ENCODE data around the gene AIRE.
"Not testable (repeated sequence)": the region's sequence is repeated elsewhere in the genome, so short reads cannot be mapped to it uniquely, and the experiment has no call there.

The AIRE gene

DNA sequence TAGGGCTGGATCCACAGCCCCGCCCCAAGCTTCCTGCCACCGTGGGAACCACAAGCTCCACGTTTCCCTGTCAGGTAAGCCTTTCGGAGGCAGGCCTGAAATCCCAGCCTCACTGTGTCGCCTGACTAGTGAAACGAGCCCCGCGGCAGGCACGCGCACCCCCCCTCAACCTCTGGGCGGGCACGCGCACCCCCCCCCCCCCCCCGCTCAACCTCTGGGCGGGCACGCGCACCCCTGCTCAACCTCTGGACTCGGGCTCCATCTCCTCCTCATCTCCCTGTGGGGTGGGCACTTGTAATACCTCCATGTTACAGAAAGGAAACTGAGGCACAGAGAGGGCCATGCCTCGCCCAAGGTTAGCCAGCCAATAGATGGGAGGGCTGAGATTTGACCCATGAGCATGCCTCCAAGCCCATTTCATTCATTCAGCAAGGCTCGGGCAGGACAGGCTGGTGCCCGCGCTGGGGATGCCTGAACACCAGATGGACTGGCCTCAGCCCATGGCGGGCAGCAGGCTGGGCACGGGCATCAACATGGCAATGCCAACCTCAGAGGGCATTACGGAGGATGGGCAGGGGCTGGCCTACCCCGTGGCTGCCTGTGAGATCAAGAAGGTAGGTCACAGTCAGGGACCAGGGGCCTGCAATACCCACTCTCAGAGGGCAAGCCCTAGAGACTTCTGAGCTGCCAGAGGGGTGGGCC lies 48.8 kb downstream of the AIRE start:
- Histone ChIP-seq H3K27me3 (no peaks in the 10 kb centered on the region), H3K9me3 (no peaks in the 10 kb centered on the region), H3K4me1 (peaks cover 7% of the 10 kb centered on the region), H3K36me3 (no peaks in the 10 kb centered on the region), H3K4me3 (ENCODE audit: low read depth, low read length) (no peak overlapping the region)
- TF ChIP-seq, protein P1, sequence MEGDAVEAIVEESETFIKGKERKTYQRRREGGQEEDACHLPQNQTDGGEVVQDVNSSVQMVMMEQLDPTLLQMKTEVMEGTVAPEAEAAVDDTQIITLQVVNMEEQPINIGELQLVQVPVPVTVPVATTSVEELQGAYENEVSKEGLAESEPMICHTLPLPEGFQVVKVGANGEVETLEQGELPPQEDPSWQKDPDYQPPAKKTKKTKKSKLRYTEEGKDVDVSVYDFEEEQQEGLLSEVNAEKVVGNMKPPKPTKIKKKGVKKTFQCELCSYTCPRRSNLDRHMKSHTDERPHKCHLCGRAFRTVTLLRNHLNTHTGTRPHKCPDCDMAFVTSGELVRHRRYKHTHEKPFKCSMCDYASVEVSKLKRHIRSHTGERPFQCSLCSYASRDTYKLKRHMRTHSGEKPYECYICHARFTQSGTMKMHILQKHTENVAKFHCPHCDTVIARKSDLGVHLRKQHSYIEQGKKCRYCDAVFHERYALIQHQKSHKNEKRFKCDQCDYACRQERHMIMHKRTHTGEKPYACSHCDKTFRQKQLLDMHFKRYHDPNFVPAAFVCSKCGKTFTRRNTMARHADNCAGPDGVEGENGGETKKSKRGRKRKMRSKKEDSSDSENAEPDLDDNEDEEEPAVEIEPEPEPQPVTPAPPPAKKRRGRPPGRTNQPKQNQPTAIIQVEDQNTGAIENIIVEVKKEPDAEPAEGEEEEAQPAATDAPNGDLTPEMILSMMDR (IDR thresholded peaks at IDR 0.05; ENCODE audit: low read depth, low read length), result no peak
- no peak for DNase-seq

DNA sequence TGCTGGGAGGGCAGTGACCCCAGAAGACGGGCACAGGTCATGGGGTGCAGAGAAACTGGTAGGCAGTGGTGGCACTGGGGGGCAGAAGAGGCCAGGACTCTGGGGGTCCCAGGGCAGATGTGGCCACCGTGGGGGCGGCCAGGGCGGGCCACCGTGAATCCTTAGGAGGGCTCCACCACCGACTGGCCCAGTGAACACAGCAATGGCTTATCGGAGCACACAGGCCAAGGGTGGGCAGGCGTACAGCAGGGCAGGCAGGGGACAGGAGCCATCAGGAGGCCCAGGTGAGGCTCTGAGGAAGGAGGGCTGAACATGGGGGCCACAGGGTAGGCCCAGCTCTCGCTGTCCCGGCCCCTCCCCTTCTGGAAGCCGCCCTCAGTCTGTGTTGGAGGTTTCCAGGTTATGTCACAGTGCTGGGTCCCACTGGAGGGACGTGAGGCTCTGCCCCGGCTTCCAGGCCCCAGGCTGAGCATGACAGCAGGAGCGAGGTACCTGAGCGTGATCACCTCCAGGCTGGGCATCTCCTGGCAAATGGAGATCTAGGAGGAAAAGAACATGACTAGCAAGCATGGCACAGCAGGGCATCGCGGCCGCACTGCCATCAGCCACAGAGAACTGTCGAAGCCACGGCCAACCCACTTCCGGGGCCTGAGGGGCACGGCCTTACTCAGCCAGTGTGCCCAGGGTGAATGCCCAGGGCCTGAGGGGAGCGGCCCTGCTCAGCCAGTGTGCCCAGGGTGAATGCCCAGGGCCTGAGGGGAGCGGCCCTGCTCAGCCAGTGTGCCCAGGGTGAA lies 49.8 kb downstream of the AIRE start:
- Histone ChIP-seq H3K4me3 (ENCODE audit: low read depth, low read length) (no peak overlapping the region), H3K4me1 (peaks cover 5% of the 10 kb centered on the region), H3K36me3 (no peaks in the 10 kb centered on the region), H3K9me3 (no peaks in the 10 kb centered on the region), H3K27me3 (no peaks in the 10 kb centered on the region)
- DNase-seq, result no peak
- TF ChIP-seq, protein P1 (IDR thresholded peaks at IDR 0.05; ENCODE audit: low read depth, low read length), result no peak

DNA sequence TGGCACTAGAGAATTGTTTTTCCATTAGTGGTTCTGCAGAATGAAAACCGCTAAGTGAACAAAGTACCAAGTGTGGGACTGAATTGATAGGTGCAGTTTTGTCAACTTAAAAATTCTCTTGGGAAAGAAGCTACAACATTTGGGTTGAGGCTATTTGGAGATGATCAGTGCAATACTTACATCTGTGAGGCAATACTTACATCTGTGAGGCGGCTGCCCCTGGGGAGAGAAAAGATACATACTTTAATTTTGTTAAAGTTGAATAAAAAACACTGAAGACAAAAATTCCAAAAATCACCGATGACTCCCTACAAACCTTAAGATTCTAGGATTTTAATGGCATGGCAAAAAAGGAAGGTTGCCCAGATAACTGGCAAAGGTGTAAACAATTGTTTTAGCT lies 51.8 kb downstream of the AIRE start:
- TF ChIP-seq, protein P1 (IDR thresholded peaks at IDR 0.05; ENCODE audit: low read depth, low read length), result no peak
- Histone ChIP-seq H3K27me3 (no peaks in the 10 kb centered on the region), H3K36me3 (no peaks in the 10 kb centered on the region), H3K4me3 (ENCODE audit: low read depth, low read length) (no peak overlapping the region), H3K9me3 (no peaks in the 10 kb centered on the region), H3K4me1 (peaks cover 5% of the 10 kb centered on the region)
- no peak for DNase-seq

DNA sequence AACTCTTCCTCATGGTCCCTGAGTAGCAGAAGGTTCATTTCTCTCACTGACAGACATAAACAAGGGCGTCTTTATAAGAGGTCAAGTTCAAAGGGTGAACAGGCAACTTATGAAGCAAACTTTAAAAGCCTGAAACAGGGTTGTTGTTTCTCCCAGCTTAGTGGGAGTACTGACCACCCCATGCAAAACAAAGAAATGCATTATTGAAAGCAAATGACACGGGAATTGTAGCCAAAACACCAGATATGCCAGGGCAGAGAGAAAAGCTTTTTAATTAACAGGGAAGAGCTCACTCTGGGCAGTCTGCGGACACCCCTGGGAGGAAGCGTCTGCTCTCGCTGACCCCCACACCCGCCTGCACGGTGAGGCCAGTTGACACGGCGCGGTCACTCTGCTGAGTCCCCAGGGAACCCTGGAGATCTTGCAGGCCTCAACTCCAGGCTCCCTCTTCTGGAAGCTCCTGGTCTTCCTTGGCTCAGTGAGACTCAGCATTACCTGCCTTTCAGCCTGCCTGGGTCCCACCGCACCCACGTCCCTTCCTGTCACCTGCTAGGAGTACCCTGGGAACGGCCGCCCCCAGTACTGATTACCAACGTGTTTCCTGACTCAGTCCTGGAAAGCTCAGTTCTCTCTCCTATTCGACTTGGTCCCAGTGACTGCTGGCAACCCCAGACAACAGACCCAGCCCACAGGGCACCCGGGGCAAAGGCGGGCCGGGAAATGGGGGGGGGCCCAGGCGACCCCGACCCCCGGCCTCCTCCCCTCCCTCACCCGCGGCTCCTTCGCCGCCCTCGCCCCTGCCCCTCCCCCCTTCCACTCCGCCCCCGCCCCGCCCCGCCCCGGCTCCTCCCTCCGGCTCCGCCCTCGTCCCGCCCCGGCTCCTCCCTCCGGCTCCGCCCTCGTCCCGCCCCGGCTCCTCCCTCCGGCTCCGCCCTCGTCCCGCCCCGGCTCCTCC lies 52.5 kb downstream of the AIRE start:
- no peaks in the 10 kb centered on the region for H3K9me3 ChIP-seq
- peak; percentile 69 for DNase-seq
- H3K4me1 ChIP-seq, result peaks cover 5% of the 10 kb centered on the region
- peak overlapping the region; percentile 55 for H3K4me3 ChIP-seq (ENCODE audit: low read depth, low read length)
- TF ChIP-seq, protein P1 (IDR thresholded peaks at IDR 0.05; ENCODE audit: low read depth, low read length), result peak; percentile 56
- no peaks in the 10 kb centered on the region for H3K27me3 ChIP-seq
- no peaks in the 10 kb centered on the region for H3K36me3 ChIP-seq

DNA sequence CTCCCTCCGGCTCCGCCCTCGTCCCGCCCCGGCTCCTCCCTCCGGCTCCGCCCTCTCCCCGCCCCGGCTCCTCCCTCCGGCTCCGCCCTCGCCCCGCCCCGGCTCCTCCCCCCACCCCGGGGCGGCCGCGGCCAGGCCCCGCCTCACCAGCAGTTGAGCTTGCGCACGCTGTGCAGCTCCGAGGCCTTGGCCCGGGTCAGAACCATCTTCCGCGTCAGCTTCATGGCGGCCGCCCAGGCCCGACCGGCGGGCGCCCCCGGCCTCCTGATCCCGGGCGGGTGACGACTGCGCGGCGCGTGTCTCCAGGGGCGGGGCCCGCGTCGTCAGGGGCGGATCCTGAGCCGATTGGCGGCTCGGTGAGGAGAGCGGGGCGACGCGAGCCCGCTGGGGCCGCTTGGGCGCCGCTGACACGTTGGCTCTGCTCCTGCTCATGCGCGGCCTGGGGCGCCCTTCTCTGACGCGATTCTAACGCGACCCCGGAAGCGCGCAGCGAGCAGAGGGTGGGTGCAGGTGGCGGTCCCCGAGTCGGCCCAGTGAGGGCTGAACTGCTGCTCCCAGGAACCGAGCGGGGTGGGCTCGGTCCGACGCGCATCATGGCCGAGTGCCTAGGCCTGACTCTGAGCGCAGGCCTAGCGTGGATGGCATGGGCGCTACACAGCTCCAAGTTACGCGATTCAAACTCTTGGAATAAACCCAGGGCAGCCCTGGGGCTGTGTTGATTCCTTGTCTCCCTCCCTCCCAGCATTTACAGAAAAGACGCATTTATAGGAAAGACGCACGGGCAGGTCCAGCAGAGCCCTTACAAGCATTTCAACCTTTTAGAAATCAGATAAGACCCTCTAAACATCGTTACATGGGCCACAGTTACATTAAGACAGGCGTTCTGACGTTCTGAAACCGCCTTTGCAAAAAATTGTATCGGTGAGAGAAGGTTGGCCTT lies 53.6 kb downstream of the AIRE start, which contains the start of gene CFAP410:
Gene CFAP410 (minus strand): TSS at position 420 of the 940 bp plus-strand sequence. CDS start 196 bp downstream, at position 224.
- no peaks in the 10 kb centered on the region for H3K27me3 ChIP-seq
- peak within 1 kb of the TSS; percentile 94 for H3K4me3 ChIP-seq (ENCODE audit: low read depth, low read length)
- peak; percentile 97 for DNase-seq
- TF ChIP-seq, protein P1 (IDR thresholded peaks at IDR 0.05; ENCODE audit: low read depth, low read length), result no peak
- H3K9me3 ChIP-seq, result no peaks in the 10 kb centered on the region
- peaks cover 5% of the 10 kb centered on the region for H3K4me1 ChIP-seq
- H3K36me3 ChIP-seq, result no peaks in the 10 kb centered on the region

DNA sequence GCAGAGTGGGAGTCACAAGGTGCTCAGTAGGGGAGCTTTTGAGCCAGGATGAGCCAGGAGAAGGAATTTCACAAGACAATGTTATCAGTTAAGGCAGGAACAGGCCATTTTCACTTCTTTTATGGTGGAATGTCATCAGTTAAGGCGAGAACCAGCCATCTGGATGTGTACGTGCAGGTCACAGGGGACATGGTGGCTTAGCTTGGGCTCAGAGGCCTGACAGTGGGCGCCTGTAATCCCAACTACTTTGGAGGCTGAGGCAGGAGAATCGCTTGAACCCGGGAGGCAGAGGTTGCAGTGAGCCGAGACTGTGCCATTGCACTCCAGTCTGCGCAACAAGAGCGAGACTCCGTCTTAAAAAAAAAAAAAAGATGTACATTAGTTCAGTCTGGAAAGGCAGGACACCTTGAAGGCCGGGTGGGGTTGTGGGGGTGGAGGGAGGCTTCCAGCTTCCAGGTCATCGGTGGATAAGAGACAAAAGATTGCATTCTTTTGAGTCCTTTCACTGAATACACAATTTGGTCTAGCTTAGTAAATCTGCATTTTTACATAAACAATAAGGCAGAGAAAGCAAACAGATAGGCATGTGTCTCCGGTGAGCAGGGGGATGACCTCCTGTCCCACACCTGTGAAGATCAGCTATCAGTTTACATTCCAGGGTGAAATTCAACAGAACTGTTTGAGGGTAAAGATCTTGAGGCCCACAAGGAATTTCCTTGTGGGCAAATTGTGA lies 56.2 kb downstream of the AIRE start:
- not testable (repeated sequence) for DNase-seq; H3K27me3 ChIP-seq; H3K4me1 ChIP-seq; H3K9me3 ChIP-seq; H3K4me3 ChIP-seq (ENCODE audit: low read depth, low read length); H3K36me3 ChIP-seq

DNA sequence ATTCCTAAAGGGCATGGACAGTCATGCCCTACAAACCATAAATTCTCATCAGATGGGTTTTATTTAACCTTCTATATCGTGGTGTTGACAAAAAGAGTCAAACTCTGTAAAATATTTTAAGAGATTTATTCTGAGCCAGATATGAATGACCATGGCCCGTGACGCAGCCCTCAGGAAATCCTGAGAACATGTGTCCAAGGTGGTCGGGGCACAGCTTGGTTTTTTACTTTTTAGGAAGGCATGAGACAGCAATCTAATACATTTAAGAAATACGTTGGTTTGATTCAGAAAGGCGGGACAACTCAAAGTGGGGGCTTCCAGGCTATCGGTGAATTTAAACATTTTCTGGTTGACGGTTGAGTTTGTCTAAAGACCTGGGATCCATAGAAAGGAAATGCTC lies 57.3 kb downstream of the AIRE start:
- not testable (repeated sequence) for H3K27me3 ChIP-seq; H3K4me3 ChIP-seq (ENCODE audit: low read depth, low read length); H3K4me1 ChIP-seq; H3K36me3 ChIP-seq; H3K9me3 ChIP-seq; DNase-seq

Data from BE2C (cell line).